K562 (cell line): Measurements from ENCODE around the gene HCCS. TPM values are rescaled to one million over a fixed set of nuclear protein-coding genes. Genes with fewer than 3 reads are reported as not detected.

Experiments
- ARID1B ChIP-seq: fragments of 450-650 bp; IDR thresholded peaks from 2 replicates; pipeline ENCODE4 v1.6.1; 2016; ENCODE audit warnings: antibody characterized with exemption, mild to moderate bottlenecking, inconsistent platforms
- CGGBP1 ChIP-seq: fragments of 250-450 bp; sonication (Bioruptor Pico); IDR thresholded peaks from 2 replicates; pipeline ENCODE4 v1.9.0; 2021; ENCODE audit warnings: mild to moderate bottlenecking
- ETS2 ChIP-seq: IDR thresholded peaks from 2 replicates; pipeline ENCODE4 v1.6.1; 2016; ENCODE audit warnings: borderline replicate concordance, missing genetic modification characterization, mild to moderate bottlenecking, moderate library complexity, missing compliant biosample characterization; ENCODE audit not compliant: poor library complexity, severe bottlenecking
- FOS ChIP-seq: IDR thresholded peaks from 3 replicates; pipeline ENCODE4 v1.6.1; 2011; ENCODE audit not compliant: insufficient read length; ENCODE audit errors: extremely low read depth
- FOXK1 ChIP-seq: sonication (generic); formaldehyde crosslinking; IDR thresholded peaks from 2 replicates; pipeline ENCODE4 v1.8.0; 2022; ENCODE audit warnings: missing genetic modification reagents, mild to moderate bottlenecking, borderline replicate concordance
- GABPB2 ChIP-seq: fragments of 250-450 bp; sonication (Bioruptor Pico); conservative IDR thresholded peaks from 2 replicates; pipeline ENCODE4 v1.5.1; 2021; ENCODE audit warnings: mild to moderate bottlenecking
- ILK ChIP-seq: fragments of 450-650 bp; IDR thresholded peaks from 2 replicates; pipeline ENCODE4 v1.6.1; 2016; ENCODE audit warnings: missing genetic modification characterization, low read depth, mild to moderate bottlenecking, missing compliant biosample characterization, moderate library complexity, borderline replicate concordance
- PML ChIP-seq: IDR thresholded peaks from 2 replicates; pipeline ENCODE4 v1.6.1; 2012; ENCODE audit warnings: low read length, inconsistent platforms
- POLR2G ChIP-seq: fragments of 200-400 bp; formaldehyde crosslinking; IDR thresholded peaks from 2 replicates; pipeline ENCODE4 v1.6.1; 2017; ENCODE audit warnings: low read depth, mild to moderate bottlenecking, antibody characterized with exemption, low read length, moderate library complexity
- POLR3G ChIP-seq: IDR thresholded peaks from 2 replicates; pipeline ENCODE4 v1.6.1; 2011; ENCODE audit not compliant: insufficient read length, insufficient replicate concordance; ENCODE audit errors: extremely low read depth
- RAD21 ChIP-seq, 2 experiments: fragments of 250-450 bp in 1 of 2; fragments of 450-650 bp in 1 of 2; sonication (Bioruptor Pico) in 1 of 2; formaldehyde crosslinking in 1 of 2; IDR thresholded peaks in 1 of 2; conservative IDR thresholded peaks in 1 of 2; 2 replicates each; pipeline versions ENCODE4 v1.4.0 to v1.8.0; 2020 to 2022; ENCODE audit warnings: mild to moderate bottlenecking in 2 of 2, moderate library complexity in 1 of 2
- SIN3A ChIP-seq, 2 experiments: fragments of 150-350 bp in 1 of 2; IDR thresholded peaks; 2 replicates each; pipeline ENCODE4 v1.6.1; 2011 to 2016; ENCODE audit warnings: borderline replicate concordance in 2 of 2, low read depth in 2 of 2, low read length in 2 of 2, mild to moderate bottlenecking in 2 of 2, moderate library complexity in 2 of 2; ENCODE audit not compliant: control insufficient read depth in 1 of 2
- ZNF165 ChIP-seq: fragments of 250-450 bp; sonication (Bioruptor Pico); IDR thresholded peaks from 2 replicates; pipeline ENCODE4 v1.4.0; 2020; ENCODE audit warnings: borderline replicate concordance
- polyA plus RNA-seq, 8 experiments: library from polyadenylated mRNA; depleted of rRNA in 4 of 8; stranded (reverse) in 5 of 8; unstranded in 3 of 8; fragments of >200 nt; fragmentation: Nextera tagmentation in 2 of 8; fragmentation: Illumina TruSeq in 1 of 8; extraction: Ambion mirVana in 2 of 8; extraction: Trizol in 1 of 8; gene quantifications; 2 replicates each; pipeline versions ENCODE4 v1.2.1 to v1.2.3, GENCODE V29; 2011 to 2014; ENCODE audit warnings: inconsistent platforms in 1 of 8, missing spikeins in 1 of 8
- total RNA-seq, 7 experiments: library from RNA; depleted of rRNA in 6 of 7; stranded (reverse); fragments of >200 nt in 6 of 7; fragmentation: Illumina TruSeq in 2 of 7; extraction: Trizol in 2 of 7; gene quantifications; 2 replicates each; pipeline versions ENCODE4 v1.2.1 to v1.2.3, GENCODE V29; 2011 to 2021; ENCODE audit warnings: low replicate concordance in 1 of 7
- TF ChIP-seq, protein P1 (sequence below): fragments of 250-450 bp; sonication (Bioruptor Pico); IDR thresholded peaks from 2 replicates; pipeline ENCODE4 v1.5.0; 2021
- TF ChIP-seq, protein P2 (sequence below): fragments of 450-650 bp; IDR thresholded peaks from 2 replicates; pipeline ENCODE4 v1.6.1; 2016; ENCODE audit warnings: missing biosample characterization, missing genetic modification characterization

Gene HCCS
- total and polyA plus RNA-seq, 9 of the 15 experiments (the other 6 are each of a cell fraction or from before 2014, with no cell fraction given): 22.9 to 81.5 (median 66.9) TPM

DNA sequence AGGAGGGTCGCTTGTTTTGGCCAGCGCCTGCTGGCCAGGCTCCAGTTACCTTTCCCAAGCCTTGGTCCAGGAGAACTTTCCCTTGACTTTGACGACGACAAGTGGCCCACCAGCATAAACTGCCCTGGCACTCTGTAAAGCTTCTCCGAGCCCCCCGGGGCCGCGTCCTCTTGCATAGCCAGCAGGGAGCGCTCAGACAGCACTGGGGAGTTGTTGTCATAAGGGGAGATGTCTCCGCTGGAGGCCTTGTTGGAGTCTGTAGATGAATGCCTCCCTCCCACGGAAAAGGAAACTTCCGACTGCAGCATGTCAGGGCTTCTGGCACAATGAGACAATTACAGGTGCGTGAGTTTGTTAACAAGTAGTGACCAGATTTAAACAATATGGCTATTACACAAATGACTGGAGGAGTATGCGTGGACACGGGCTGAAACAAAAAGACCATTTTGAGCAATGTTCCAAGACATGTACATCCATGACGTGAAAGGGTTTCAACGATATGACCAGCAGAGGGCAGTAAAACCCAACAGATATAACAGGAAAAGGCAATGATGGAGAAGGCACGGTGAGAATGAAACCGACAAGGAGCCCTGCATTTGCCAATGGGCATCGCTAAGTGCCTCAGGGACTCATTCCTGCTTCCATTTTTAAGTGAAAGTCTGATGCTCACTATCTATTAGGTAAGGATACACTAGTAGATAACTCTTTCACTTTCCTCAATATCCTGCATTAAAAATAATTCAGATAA is 33.0 kb downstream of the HCCS start (continued):
- TF ChIP-seq, protein P1, sequence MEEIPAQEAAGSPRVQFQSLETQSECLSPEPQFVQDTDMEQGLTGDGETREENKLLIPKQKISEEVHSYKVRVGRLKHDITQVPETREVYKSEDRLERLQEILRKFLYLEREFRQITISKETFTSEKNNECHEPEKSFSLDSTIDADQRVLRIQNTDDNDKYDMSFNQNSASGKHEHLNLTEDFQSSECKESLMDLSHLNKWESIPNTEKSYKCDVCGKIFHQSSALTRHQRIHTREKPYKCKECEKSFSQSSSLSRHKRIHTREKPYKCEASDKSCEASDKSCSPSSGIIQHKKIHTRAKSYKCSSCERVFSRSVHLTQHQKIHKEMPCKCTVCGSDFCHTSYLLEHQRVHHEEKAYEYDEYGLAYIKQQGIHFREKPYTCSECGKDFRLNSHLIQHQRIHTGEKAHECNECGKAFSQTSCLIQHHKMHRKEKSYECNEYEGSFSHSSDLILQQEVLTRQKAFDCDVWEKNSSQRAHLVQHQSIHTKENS: no peak
- TF ChIP-seq SIN3A (IDR thresholded peaks at IDR 0.05; ENCODE audit: borderline replicate concordance in 2 of 2, control insufficient read depth in 1 of 2, low read depth in 2 of 2, low read length in 2 of 2) (no peak), FOXK1 (CRISPR knock-in tag) (no peak), CGGBP1 (CRISPR knock-in tag) (no peak), POLR3G (no peak), ILK (no peak), ZNF165 (CRISPR knock-in tag) (no peak), POLR2G (peak; percentile 30; the same call in 1 of the 2 replicates), FOS (no peak), ARID1B (no peak), RAD21 (CRISPR knock-in tag; conservative IDR thresholded peaks at IDR 0.05 in 1 of 2, IDR thresholded peaks at IDR 0.05 in 1 of 2) (peak; percentile 71 to 78), PML (no peak), GABPB2 (CRISPR knock-in tag) (no peak), ETS2 (tag) (no peak)
- TF ChIP-seq, protein P2, sequence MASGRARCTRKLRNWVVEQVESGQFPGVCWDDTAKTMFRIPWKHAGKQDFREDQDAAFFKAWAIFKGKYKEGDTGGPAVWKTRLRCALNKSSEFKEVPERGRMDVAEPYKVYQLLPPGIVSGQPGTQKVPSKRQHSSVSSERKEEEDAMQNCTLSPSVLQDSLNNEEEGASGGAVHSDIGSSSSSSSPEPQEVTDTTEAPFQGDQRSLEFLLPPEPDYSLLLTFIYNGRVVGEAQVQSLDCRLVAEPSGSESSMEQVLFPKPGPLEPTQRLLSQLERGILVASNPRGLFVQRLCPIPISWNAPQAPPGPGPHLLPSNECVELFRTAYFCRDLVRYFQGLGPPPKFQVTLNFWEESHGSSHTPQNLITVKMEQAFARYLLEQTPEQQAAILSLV (tag): no peak
